H9 (cell line): ENCODE data around the gene WDR48. TPM values are rescaled to one million over a fixed set of nuclear protein-coding genes. Genes with fewer than 3 reads are reported as not detected.
A peak's percentile ranks its signal among the peaks of the same experiment; 100 is the strongest.

Experiments
- DNase-seq: peaks from one replicate; pipeline ENCODE4 v3.0.0-alpha.2; 2017
- H2AFZ ChIP-seq: one replicate; pipeline ENCODE4 v1.6.1; 2013; ENCODE audit warnings: mild to moderate bottlenecking, low read length, control low read depth, moderate library complexity
- H2AK5ac ChIP-seq: 2 replicates; pipeline ENCODE4 v1.6.1; 2013; ENCODE audit warnings: low read length, control low read depth, mixed read lengths; ENCODE audit not compliant: insufficient read length
- H2BK120ac ChIP-seq: one replicate; pipeline ENCODE4 v1.6.1; 2013; ENCODE audit warnings: low read depth, mild to moderate bottlenecking, low read length, control low read depth, inconsistent platforms; ENCODE audit not compliant: poor library complexity, severe bottlenecking
- H2BK12ac ChIP-seq: 2 replicates; pipeline ENCODE4 v1.6.1; 2013; ENCODE audit warnings: low read length, control low read depth, mixed read lengths, low read depth; ENCODE audit not compliant: insufficient read length
- H2BK15ac ChIP-seq: 2 replicates; pipeline ENCODE4 v1.6.1; 2013; ENCODE audit warnings: low read depth, low read length, control low read depth
- H2BK20ac ChIP-seq: one replicate; pipeline ENCODE4 v1.6.1; 2013; ENCODE audit warnings: low read depth, mild to moderate bottlenecking, low read length, control low read depth, inconsistent platforms; ENCODE audit not compliant: poor library complexity, severe bottlenecking
- H2BK5ac ChIP-seq: 2 replicates; pipeline ENCODE4 v1.6.1; 2013; ENCODE audit warnings: low read length, control low read depth, mixed read lengths; ENCODE audit not compliant: insufficient read length
- H3K14ac ChIP-seq: 2 replicates; pipeline ENCODE4 v1.6.1; 2013; ENCODE audit warnings: low read length, control low read depth; ENCODE audit not compliant: insufficient read depth
- H3K18ac ChIP-seq: 2 replicates; pipeline ENCODE4 v1.6.1; 2013; ENCODE audit warnings: low read depth, mild to moderate bottlenecking, mixed read lengths, low read length, control low read depth; ENCODE audit not compliant: insufficient read length
- H3K23ac ChIP-seq: 2 replicates; pipeline ENCODE4 v1.6.1; 2013; ENCODE audit warnings: low read length, control low read depth, mixed read lengths, low read depth; ENCODE audit not compliant: insufficient read length
- H3K23me2 ChIP-seq: 2 replicates; pipeline ENCODE4 v1.6.1; 2013; ENCODE audit warnings: low read depth, mild to moderate bottlenecking, mixed read lengths, low read length, control low read depth; ENCODE audit not compliant: insufficient read length, poor library complexity, severe bottlenecking
- H3K27ac ChIP-seq: 2 replicates; pipeline ENCODE4 v1.5.1; 2013; ENCODE audit warnings: low read length, control low read depth, mixed read lengths, low read depth; ENCODE audit not compliant: insufficient read length
- H3K27me3 ChIP-seq: 2 replicates; pipeline ENCODE4 v1.6.1; 2013; ENCODE audit warnings: low read length, control low read depth, inconsistent platforms; ENCODE audit not compliant: insufficient read depth
- H3K4ac ChIP-seq: 2 replicates; pipeline ENCODE4 v1.6.1; 2013; ENCODE audit warnings: low read depth, mild to moderate bottlenecking, control low read depth, inconsistent platforms, low read length, moderate library complexity
- H3K4me1 ChIP-seq: 2 replicates; pipeline ENCODE4 v1.6.1; 2013; ENCODE audit warnings: low read length, control low read depth, inconsistent platforms; ENCODE audit not compliant: insufficient read depth
- H3K4me2 ChIP-seq: 2 replicates; pipeline ENCODE4 v1.6.1; 2013; ENCODE audit warnings: low read length, control low read depth, mixed read lengths; ENCODE audit not compliant: insufficient read length, insufficient read depth
- H3K56ac ChIP-seq: 2 replicates; pipeline ENCODE4 v1.6.1; 2013; ENCODE audit warnings: low read depth, mild to moderate bottlenecking, mixed read lengths, low read length, control low read depth; ENCODE audit not compliant: insufficient read length
- H3K79me1 ChIP-seq: 2 replicates; pipeline ENCODE4 v1.6.1; 2013; ENCODE audit warnings: low read depth, mild to moderate bottlenecking, moderate library complexity, low read length, control low read depth, inconsistent platforms; ENCODE audit not compliant: insufficient read depth, poor library complexity, severe bottlenecking
- H3K79me2 ChIP-seq: 2 replicates; pipeline ENCODE4 v1.6.1; 2013; ENCODE audit warnings: low read length, control low read depth, inconsistent platforms; ENCODE audit not compliant: insufficient read depth
- H3K9ac ChIP-seq: 2 replicates; pipeline ENCODE4 v1.6.1; 2013; ENCODE audit warnings: low read length, control low read depth, mixed read lengths; ENCODE audit not compliant: insufficient read length; ENCODE audit errors: extremely low read depth
- H3K9me3 ChIP-seq: one replicate; pipeline ENCODE4 v1.6.1; 2013; ENCODE audit warnings: low read depth, low read length, inconsistent platforms; ENCODE audit not compliant: control insufficient read depth
- H3T11ph ChIP-seq: one replicate; pipeline ENCODE4 v1.6.1; 2013; ENCODE audit warnings: mild to moderate bottlenecking, low read length, control low read depth, inconsistent platforms
- H4K20me1 ChIP-seq: one replicate; pipeline ENCODE4 v1.6.1; 2013; ENCODE audit not compliant: control insufficient read depth, insufficient read length, insufficient read depth
- H4K5ac ChIP-seq: 2 replicates; pipeline ENCODE4 v1.6.1; 2013; ENCODE audit warnings: low read depth, mild to moderate bottlenecking, mixed read lengths, low read length, control low read depth; ENCODE audit not compliant: insufficient read length
- H4K8ac ChIP-seq: replicated peaks from 2 replicates; pipeline ENCODE4 v1.6.1; 2013; ENCODE audit warnings: low read length, control low read depth, mixed read lengths, low read depth; ENCODE audit not compliant: insufficient read length
- H4K91ac ChIP-seq: 2 replicates; pipeline ENCODE4 v1.6.1; 2013; ENCODE audit warnings: low read depth, mild to moderate bottlenecking, moderate library complexity, mixed read lengths, low read length, control low read depth; ENCODE audit not compliant: insufficient read length
- H3K27ac Mint-ChIP-seq, 3 experiments: 2 replicates in 2 of 3; 3 replicates in 1 of 3; pipeline ENCODE4 v1.8.0; 2020 to 2021; ENCODE audit warnings: mixed read lengths in 3 of 3, mild to moderate bottlenecking in 1 of 3, moderate library complexity in 1 of 3
- H3K27me3 Mint-ChIP-seq: 2 replicates; pipeline ENCODE4 v1.8.0; 2021; ENCODE audit warnings: low read depth, mild to moderate bottlenecking, moderate library complexity, mixed read lengths
- H3K36me3 Mint-ChIP-seq, 3 experiments: 2 replicates in 2 of 3; 3 replicates in 1 of 3; pipeline ENCODE4 v1.8.0; 2020 to 2021; ENCODE audit warnings: low read depth in 3 of 3, mixed read lengths in 3 of 3; ENCODE audit not compliant: insufficient read depth in 1 of 3
- H3K4me1 Mint-ChIP-seq, 2 experiments: 2 replicates each; pipeline ENCODE4 v1.8.0; 2020; ENCODE audit warnings: mixed read lengths in 2 of 2
- H3K4me3 Mint-ChIP-seq, 2 experiments: 2 replicates in 1 of 2; 3 replicates in 1 of 2; pipeline ENCODE4 v1.8.0; 2020 to 2021; ENCODE audit warnings: mild to moderate bottlenecking in 2 of 2, mixed read lengths in 2 of 2, moderate library complexity in 1 of 2
- H3K9me3 Mint-ChIP-seq, 2 experiments: 2 replicates in 1 of 2; 3 replicates in 1 of 2; pipeline ENCODE4 v1.8.0; 2020; ENCODE audit warnings: mild to moderate bottlenecking in 2 of 2, mixed read lengths in 2 of 2, moderate library complexity in 1 of 2
- WGBS: extraction: QIAGEN DNeasy Blood & Tissue Kit; methylation state at CpG from one replicate; pipeline ENCODE4 v1.1.7; 2013; ENCODE audit warnings: missing lambda C conversion rate, low lambda C conversion rate, mixed read lengths; ENCODE audit not compliant: insufficient read length; ENCODE audit errors: extremely low coverage; 5-methylcytosine and 5-hydroxymethylcytosine counted together
- total RNA-seq: library from RNA; stranded (reverse); gene quantifications from 2 replicates; pipeline ENCODE4 v1.2.1, GENCODE V29; 2021
- TF ChIP-seq, protein P1 (sequence below): fragments of 200-600 bp; sonication (generic); conservative IDR thresholded peaks from 3 replicates; pipeline ENCODE4 v1.8.0; 2021; ENCODE audit warnings: antibody characterized with exemption, mild to moderate bottlenecking

The WDR48 gene
- total RNA-seq, 1 experiment from 2014 or later: 52.7 TPM

DNA sequence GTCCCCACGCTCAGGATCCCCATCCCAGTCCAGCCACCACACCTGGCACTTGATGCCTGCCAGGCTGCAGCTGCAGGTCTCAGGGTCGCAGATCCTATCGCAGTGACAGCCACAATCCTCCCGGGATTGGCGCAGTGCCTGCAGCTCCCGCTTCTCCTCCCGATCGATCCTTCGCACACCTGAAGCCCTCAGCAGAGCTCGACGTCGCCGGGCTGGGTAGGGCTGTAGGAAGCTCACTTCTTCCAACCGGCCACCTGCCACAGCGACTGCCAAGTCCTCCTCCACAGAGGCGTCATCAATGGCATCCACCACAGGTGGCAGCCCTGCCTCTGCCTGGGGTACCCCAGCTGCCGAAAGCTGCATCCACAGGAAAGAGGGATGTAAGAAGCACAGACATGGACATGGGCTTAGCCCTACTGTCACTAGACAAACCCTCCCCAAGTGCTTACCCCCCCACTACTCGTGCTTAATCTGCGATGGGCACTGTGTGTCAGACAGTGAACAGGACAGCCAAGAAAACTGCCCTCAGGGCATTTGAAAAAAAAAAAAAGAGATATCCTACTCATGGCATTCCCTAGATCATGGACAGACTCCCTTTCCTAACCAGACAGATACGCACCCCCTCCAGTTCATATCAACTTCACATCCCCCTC lies 92.4 kb downstream of the WDR48 start:
- Mint-ChIP-seq H3K36me3 (peaks cover 14 to 56% (median 44%) of the 10 kb centered on the region in 3 experiments; a peak in 6 of 7 replicates), H3K4me1 (peaks cover 29 to 34% of the 10 kb centered on the region in 2 experiments), H3K4me3 (no peak overlapping the region), H3K27me3 (0 out of 2 replicates have a peak, but pooled peaks cover 2% of the 10 kb centered on the region), H3K9me3 (no peaks in the 10 kb centered on the region), H3K27ac (no peak overlapping the region)
- Histone ChIP-seq H3K27ac (no peak overlapping the region), H4K5ac (no peak overlapping the region), H2BK5ac (no peak overlapping the region), H2AFZ (no peak overlapping the region), H3K23me2 (no peaks in the 10 kb centered on the region), H4K91ac (no peak overlapping the region), H3K4me2 (no peak overlapping the region), H2AK5ac (no peak overlapping the region), H3K9me3 (no peaks in the 10 kb centered on the region), H3K23ac (no peak overlapping the region), H3K79me1 (no peaks in the 10 kb centered on the region), H3K56ac (no peak overlapping the region), H3K18ac (no peak overlapping the region), H3K4me1 (peaks cover 16% of the 10 kb centered on the region; the same call in 1 of the 2 replicates), H2BK12ac (no peak overlapping the region), H3K4ac (no peak overlapping the region), H2BK20ac (no peak overlapping the region), H3K14ac (no peak overlapping the region), H3K27me3 (no peaks in the 10 kb centered on the region), H4K20me1 (no peaks in the 10 kb centered on the region), H4K8ac (no peak overlapping the region), H3K79me2 (no peaks in the 10 kb centered on the region; the same call in 1 of the 2 replicates), H2BK120ac (no peak overlapping the region), H2BK15ac (no peak overlapping the region), H3K9ac (no peak overlapping the region), H3T11ph (no peak overlapping the region)
- DNase-seq: peak; percentile 26
- WGBS: no CpG with 5 or more reads among the region's 20 CpGs
- TF ChIP-seq, protein P1, sequence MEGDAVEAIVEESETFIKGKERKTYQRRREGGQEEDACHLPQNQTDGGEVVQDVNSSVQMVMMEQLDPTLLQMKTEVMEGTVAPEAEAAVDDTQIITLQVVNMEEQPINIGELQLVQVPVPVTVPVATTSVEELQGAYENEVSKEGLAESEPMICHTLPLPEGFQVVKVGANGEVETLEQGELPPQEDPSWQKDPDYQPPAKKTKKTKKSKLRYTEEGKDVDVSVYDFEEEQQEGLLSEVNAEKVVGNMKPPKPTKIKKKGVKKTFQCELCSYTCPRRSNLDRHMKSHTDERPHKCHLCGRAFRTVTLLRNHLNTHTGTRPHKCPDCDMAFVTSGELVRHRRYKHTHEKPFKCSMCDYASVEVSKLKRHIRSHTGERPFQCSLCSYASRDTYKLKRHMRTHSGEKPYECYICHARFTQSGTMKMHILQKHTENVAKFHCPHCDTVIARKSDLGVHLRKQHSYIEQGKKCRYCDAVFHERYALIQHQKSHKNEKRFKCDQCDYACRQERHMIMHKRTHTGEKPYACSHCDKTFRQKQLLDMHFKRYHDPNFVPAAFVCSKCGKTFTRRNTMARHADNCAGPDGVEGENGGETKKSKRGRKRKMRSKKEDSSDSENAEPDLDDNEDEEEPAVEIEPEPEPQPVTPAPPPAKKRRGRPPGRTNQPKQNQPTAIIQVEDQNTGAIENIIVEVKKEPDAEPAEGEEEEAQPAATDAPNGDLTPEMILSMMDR: no peak
